Measurements from ENCODE around the gene NHERF1.

Gene NHERF1

DNA sequence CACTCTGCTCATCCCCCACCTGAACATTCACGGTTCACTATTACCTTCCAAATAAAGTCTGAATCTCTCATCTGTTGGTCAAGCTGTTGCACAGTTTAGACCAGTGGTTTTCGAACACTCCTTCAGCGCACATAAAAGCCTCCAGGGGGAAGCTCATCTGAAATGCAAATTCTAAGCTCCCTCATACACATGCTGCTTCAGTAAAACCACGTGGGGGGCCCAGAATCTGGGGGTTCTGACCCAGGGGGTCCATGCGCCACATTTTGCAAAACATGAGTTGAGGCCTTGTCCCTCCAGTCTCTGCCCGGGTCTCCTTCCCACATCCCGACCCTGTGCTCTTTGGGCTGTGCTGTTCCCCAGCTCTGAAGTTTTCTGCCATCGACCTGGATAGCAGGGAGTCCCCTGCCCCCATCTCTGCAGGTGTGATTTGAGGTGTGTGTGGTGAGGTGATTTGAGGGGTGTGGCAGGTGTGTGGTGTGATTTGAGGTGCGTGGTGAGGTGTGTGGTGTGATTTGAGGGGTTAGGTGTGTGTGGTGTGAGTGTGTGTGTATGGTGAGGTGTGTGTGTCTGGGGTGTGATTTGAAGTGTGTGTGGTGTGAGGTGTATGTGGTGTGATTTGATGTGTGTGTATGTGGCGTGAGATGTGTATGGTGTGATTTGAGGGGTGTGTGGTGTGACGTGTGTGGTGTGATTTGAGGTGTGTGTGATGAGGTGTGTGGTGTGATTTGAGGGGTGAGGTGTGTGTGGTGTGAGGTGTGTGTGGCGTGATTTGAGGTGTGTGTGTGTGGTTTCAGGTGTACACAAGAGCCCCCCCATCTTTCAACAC lies 16.2 kb upstream of the NHERF1 start:
- DNase-seq (ENCODE audit: low spot score): no peak

DNA sequence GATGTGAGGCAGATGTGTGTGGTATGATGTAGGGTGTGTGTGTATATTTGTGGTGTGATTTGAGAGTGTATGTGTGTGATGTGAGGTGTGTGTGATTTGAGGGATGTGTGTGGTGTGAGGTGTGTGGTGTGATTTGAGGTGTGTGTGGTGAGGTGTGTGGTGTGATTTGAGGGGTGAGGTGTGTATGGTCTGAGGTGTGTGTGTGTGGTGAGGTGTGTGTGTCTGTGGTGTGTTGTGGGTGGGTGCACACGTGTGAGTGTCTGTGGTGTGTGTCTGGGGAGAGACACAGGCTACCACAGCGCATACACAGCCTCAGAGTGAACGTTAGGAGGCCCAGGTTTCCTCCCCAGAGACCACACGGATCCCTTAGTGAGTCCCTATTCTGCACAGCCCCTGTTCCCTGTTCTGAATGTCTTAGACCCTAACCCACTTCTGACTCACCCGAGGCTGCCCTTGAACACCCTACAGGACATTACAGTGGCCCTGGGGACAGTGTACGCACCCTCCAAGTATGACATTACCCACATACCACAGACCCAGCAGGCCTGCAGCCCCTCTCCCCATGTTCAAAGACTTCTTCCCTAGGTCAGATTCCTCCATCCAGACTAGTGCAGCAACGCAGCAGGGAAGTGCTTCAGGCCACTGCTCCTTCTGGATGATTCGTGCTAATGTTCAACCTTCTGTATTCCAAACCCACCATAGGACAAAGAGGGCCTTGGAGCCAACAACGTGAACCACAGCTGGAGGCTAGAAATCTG lies 14.9 kb upstream of the NHERF1 start:
- no peak for DNase-seq (ENCODE audit: low spot score)

DNA sequence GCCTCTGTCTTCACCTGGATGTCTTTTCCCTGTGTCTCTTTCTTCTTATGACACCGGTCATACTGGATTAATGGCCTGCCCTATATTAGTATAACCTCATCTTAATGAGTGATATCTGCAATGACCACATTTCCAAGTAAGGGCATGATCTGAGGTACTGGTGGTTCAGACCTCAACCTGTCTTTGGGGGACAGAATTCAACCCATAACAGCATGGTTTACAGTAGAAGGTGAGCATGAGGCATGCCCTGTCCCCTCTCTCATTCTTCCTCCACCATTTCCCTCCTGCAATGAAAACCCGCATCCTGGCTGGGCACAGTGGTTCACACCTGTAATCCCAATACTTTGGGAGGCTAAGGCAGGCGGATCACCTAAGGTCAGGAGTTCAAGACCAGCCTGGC lies 14.2 kb upstream of the NHERF1 start:
- DNase-seq (ENCODE audit: low spot score): no peak

DNA sequence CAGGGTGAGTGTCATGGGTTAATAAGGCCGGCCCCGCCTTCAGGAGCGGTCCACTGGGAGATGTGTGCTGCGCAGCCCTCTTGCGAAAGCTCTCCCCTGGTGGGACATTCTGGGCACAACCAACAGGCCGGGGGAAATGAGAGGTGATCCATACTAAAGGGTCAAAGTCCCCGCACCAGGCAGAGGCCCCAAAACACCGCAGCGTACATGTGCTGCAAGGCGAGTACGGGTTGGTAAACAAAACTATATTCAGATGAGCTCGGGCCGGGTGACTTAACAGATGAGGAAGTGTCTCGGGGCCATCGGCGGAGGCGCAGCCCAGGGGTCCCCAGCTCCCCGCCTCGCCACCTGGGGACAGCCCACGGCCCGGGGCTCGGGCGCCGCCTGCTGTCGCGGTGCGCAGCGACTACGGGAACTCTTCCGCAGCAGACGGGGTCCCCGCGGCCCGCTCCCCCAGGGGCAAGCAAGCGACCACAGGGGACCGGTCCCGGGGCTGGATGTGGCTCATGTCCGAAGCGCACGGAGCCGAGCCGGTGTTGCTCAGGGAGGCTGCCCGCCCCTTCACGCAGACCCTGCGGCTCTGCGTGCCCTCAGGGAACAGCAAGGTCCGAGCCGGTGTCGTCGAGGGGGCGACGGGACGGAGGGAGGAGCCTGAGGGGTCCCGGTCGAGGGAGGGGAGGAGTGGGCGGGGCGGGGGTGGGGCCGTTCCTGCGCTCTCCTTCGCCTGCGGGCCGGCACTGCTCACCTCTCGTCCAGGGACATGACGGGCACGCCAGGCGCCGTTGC lies 11.7 kb upstream of the NHERF1 start, which contains the start of gene RAB37:
RAB37 (plus strand) TSS at position 744 of the 786 bp plus-strand sequence; CDS start at position 761, 17 bp downstream.
- peak; percentile 28 for DNase-seq (ENCODE audit: low spot score)

DNA sequence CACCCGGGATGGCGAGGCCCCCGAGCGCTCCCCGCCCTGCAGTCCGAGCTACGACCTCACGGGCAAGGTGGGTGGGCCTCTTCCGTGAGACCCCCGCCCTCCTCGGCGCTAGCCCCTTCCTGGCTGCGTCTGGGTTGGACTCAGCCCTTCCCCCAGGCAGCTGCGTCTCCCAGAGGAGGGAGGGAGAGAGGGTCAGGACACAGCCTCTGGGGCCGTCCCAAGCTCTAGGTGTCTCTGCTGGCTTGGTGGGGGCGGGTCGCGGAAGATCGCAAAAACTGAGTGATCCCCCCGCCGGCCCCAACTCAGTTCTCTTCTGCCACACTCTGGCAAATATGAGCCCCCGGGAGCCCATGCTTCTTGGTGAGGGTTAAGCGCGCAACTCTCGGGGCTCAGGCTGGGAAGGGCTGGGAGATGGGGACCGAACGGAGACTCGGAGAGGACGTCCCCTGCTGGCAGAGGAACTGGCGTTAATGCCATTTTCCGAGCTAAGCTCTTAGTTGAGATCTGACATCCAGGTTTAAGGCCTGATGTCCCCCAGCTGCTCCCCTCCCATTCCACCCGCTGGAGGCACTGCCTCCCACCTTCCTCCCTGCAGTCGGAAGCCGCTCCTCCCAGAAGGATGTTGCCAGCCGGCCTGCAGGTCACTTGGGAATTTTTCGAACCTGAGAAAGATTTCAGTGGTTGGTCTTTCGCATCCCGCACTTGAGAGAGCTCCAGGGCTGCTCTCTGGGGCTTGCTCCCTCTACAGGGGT lies 11.0 kb upstream of the NHERF1 start:
- DNase-seq (ENCODE audit: low spot score): peak; percentile 27

DNA sequence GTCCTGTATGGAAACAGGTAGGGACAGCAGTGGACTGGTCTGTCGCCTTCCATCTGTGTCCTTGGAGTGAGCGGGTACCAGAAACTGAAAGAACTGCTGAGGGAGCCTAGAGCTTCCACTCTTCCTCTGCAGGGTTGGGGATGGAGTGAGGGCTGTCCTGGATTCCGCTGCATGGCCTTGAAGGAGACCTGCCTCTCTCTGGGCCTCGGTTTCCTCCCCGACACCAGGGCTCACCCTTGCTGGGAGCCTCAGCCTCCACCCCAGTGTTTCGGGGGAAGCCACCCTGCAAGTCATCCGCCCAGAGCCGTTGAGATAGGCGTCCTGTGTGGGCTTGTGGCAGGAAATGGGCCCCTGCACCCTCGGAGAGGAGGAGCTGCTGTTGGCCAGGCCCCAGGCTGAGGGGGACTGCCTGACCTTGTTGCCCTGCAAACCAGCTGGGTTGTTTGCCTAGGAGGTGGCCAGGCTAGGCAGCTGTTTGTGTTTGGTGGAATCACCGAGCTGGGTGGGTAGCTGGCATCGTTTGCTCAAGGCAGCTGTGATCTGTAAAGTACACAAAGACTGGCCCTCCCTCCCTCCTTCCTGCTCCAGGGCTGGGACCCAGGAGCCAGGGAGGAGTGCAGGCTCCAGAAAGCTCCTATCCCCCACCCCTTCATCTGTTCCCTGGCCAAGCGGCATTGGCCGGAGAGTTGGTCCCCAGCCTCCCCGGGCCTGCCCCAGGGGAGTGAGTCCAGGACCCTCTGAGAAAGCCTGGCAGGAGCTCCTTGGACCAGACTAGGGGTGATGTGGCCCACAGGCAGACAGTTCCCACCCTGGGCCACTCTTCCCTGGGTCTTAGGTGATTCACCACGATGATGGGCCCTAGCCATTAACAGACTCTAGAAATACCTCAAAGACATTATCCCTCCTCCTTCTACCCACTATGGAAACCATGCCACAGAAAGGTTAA lies 10.1 kb upstream of the NHERF1 start:
- DNase-seq (ENCODE audit: low spot score): no peak

DNA sequence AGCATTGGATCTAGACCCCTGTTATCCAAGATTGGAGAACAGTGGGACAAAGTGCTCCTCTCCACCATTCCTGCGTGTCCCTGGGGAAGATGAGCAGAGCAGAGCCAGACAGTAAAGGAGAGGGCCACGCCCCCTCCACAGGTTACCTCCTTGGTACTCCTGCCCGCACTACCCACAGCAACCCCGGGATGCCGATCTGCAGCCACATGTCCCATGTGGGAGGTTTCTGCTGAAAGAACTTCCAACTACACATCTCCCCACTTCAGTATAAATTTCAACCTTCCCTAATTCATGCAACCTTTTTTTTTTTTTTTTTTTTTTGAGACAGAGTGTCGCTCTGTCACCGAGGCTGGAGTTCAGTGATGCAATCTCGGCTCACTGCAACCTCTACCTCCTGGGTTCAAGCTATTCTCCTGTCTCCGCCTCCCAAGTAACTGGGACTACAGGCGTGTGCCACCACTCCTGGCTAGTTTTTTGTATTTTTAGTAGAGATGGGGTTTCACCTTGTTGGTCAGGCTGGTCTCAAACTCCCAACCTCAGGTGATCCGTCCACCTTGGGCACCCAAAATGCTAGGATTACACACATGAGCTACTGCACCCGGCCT lies 9.1 kb upstream of the NHERF1 start:
- DNase-seq (ENCODE audit: low spot score): no peak

DNA sequence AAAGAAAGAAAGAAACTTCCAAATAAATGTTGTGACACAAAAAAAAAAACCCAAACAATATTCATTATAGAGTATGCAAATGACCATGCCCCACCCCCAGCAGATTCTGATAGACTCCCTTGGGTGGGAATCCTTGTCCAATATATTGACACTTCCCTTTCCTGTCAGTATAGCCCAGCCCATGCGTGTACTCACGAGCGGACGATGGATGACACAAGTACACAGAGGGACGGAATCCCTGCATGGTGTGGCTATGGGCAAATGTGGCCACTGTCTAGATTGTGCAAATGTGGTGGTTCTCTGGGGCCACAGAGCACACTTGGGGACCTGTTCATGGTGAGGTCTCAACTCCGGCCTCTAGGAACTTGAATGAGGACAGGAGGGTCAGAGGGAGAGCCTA lies 8.3 kb upstream of the NHERF1 start:
- DNase-seq (ENCODE audit: low spot score): no peak

DNA sequence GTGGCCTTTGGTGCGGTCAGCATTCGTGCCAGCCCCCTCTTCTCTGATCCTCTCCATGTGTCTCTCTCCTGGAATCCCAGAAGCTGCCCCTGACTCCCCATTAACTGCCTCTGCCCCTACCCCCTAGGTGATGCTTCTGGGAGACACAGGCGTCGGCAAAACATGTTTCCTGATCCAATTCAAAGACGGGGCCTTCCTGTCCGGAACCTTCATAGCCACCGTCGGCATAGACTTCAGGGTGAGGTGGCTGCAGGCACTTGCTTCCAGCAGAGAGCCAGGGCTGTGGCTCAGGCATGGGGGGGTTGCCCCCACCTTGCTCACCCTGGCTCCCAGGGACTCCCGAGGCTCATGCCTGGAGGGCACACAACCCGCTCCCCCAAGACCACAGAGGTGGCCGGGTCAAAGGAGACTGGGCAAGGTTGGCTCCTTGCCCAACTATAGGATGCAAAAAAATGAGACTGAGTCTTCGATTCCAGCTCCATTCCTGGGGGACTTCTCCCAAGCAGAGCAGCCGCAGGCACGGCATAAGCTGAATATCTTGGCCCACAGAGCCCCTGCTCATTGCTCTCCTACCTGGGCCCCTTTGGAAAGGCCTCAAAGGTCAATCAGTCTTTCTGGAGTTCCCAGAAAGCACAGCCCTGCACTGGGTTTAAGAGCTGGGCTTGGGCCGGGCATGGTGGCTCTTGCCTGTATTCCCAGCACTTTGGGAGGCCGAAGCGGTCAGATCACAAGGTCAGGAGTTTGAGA lies 7.6 kb upstream of the NHERF1 start:
- DNase-seq (ENCODE audit: low spot score): no peak

DNA sequence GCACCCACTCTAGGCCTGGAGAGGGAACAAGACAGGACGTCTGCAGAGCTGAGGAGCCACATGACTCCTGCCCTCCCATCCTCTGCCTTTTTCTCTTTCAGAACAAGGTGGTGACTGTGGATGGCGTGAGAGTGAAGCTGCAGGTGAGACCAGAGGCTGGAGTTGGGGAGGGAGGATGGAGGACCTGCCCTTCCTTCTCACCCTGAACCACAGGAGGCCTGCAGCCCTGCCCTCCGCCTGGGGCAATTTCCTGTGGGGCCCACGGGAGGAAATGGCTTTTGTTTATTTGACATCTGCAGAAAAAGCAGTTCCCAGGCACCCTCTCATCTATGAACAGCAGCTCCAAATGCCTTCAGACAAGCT lies 6.3 kb upstream of the NHERF1 start:
- no peak for DNase-seq (ENCODE audit: low spot score)

DNA sequence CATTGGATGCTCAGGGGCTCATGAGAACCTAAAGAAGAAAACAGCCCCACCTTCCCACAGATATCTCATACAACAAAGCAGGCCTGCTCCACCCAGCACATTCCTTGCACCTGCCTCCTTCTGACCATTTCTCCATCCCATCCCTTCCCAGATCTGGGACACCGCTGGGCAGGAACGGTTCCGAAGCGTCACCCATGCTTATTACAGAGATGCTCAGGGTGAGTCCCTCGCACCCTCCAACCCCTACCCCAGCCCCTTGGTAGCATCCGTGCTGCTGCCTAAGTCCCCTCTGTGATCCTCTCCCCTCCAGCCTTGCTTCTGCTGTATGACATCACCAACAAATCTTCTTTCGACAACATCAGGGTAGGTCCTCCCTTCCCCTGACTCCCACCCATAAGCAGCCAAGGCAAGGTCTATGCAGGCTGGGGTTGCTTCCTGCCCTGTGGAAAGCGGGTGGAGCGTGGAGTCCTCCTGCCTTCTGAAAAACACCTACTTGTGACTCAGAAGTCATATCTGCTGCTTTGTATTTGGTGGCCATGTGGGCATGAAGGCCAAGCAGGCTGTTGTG lies 5.4 kb upstream of the NHERF1 start:
- no peak for DNase-seq (ENCODE audit: low spot score)

DNA sequence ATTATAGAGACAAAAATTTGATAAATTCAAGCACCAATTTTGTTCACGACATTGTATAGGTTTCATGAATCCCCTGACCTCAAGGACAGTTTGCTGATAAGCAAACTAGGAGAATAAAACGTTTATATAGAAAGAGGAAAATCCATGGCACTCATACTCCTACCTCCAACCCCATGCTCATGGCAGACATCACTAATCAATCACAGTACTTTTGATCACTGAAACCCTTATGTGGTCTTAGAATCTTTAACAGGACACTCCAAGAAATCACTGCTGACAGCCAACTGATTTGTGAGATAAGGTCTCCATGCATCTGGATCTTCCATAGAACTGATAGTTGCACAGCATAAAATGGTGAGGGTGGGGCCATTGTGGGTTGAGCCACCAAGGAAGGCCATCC lies 4.7 kb upstream of the NHERF1 start:
- DNase-seq (ENCODE audit: low spot score): no peak

DNA sequence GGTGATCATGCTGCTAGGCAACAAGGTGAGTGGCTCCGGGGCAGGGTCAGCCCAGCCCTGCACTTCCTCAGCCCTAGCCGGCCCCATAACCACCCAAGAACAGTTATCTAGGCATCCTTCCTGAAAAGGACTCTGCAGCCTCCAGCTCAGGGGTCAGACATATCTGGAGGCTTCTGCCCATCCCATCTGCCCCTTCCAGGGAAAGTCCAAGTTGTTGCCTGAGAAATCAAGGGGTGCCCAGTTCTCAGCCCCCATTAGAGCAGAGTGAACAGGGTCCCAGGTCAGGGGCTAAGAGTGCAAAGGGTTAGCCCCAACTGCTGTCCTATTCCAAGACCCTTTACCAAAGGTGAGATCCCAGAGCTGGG lies 4.1 kb upstream of the NHERF1 start:
- DNase-seq (ENCODE audit: low spot score): no peak

DNA sequence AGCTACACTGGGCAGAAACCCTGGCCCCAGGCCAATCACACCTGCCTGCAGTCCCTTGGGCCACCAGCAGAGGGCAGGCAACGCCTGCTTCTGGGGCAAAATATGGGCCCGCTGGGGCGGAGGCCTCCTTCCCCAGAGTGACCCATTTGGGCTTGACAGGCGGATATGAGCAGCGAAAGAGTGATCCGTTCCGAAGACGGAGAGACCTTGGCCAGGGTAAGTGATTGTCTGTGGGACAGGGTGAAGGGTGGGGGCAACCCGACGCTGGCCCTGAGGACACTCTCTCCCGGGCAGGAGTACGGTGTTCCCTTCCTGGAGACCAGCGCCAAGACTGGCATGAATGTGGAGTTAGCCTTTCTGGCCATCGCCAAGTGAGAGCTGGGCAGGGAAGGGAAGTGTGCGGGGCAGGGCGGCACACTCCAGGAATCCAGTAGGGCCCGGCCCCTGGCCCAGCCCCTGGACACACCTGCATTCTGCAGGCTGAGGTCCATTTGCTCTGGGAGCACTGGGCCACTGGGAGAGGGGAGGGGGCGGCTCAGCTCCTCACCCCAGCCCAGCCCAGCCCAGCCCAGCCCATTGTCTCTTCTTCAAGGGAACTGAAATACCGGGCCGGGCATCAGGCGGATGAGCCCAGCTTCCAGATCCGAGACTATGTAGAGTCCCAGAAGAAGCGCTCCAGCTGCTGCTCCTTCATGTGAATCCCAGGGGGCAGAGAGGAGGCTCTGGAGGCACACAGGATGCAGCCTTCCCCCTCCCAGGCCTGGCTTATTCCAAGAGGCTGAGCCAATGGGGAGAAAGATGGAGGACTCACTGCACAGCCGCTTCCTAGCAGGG lies 3.5 kb upstream of the NHERF1 start:
- peak; percentile 81 for DNase-seq (ENCODE audit: low spot score)

DNA sequence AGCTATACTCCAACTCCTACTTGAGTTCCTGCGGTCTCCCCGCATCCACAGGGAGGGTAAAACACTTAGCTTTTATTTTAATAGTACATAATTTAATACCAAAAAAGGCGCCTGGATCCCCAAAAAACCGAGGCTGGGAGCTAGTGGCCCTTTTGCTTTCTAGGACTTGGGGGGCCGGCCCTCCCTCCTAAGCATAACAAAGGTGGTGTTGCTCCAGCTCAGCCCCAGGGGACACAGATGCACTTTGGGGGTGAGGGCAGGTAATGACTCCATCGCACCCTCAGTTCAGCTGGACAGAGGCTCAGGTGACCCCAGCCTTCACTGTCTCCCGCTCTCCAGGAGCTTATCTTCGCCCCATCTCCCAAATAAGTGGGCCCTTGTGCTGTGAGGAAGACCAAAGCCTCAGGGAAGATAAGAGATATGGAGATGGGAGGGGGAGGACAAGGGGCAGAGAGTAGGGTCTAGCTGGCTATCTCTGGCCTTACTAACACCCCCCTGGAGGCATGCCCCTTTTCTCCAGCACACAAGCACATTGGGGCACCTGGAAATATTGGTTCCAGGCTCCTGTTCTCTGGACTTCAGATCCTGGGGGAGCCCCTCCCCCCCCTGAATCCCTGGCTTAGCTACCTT lies 2.8 kb upstream of the NHERF1 start:
- DNase-seq (ENCODE audit: low spot score): no peak

DNA sequence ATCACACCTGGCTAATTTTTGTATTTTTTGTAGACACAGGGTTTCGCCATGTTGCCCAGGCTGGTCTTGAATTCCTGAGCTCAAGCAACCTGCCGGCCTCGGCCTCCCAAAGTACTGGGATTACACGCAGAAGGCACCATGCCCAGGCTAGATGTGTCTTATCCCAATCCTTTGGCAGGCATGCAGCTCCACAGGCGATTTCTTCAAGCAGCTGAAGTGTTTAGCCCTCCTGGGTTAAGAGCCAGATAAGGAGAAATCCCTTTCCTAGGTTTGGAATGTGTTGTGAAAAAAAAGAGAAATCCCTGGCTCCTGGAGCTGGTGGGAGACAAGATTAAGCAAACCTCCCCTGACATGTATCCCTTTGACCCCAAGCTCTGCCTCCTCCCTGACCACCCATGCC lies 2.1 kb upstream of the NHERF1 start:
- no peak for DNase-seq (ENCODE audit: low spot score)

DNA sequence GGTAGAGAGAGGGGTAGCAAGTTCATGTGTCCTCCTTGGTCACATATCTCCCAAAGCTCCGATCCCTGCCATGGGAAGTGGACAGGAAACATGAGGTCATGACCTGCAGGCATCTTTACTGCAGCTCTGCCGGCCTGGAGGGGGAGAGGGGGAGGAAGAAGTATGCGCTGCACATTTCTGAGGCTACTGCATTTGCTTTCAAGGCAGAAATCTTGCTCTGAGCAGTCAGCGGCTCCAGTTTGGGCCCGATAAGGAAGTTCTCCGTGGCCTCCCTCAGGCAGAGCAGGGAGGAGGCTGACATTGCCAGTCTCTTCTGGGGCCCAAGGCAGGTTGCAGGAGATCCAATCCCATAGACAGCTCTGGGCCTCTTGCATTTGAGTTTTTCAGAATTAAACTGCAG lies 1.5 kb upstream of the NHERF1 start:
- no peak for DNase-seq (ENCODE audit: low spot score)

DNA sequence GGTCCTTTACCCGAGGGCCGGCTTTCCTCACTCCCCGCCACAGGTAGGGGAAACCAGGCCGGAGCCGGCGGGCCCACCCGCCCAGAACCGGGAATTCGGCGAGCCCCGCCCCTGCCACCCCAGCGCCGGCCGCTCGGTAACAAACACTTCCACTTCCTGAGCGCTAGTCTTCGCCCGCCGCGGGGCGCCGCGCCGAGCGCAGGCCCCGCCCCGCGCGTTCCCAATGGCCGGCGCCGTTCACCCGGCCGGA lies 224 bp upstream of the NHERF1 start:
- DNase-seq (ENCODE audit: low spot score): no peak

All from AG08395 (cell line).